Measurements from ENCODE around the gene SEZ6L2. TPM values are rescaled to one million over a fixed set of nuclear protein-coding genes. Genes with fewer than 3 reads are reported as not detected.

Gene SEZ6L2
- total and polyA plus RNA-seq, 2 of the 8 experiments (the other 6 are each of a cell fraction or from before 2014, with no cell fraction given) = 43.5 to 47.7 TPM

DNA sequence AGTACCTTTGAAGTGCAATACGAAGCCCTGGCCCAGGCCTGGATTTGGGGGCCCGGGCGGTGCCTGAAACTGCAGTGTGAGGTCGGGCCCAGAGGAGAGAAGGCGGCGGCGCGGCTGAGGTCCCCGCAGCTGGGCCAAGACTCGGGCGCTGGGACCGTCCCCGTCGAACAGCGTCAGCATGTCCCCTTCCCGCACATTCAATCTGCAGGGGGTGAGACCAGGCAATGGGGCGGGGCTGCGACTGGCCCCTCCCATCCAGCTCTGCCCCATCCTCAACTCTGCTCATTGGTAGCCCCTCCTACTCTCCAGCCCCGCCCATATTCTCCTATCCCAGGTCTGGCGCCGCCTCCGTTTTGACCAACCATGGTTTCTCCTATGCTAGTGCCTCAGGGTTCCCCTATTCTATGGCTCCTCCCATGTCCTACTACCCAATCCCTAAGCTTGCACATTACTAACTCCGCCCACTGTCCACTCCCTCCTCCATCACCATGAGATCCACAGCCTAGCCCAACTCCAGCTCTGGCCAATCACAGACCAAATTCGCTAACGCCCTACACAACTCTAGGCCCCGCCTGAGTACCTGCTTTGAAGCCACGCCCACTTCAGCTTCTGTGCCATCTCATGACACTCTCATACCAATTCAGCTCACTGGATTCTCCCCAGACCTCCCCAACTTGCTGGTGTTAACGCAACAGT, 21.9 kb downstream of the SEZ6L2 start (continued):
- TF ChIP-seq SAP30 (IDR thresholded peaks at IDR 0.05; ENCODE audit: insufficient read depth, insufficient replicate concordance, low read length) (no peak), KDM5A (IDR thresholded peaks at IDR 0.05; ENCODE audit: low read length) (no peak), CEBPB (IDR thresholded peaks at IDR 0.05; ENCODE audit: low read depth, low read length) (no peak), KDM4A (IDR thresholded peaks at IDR 0.05; ENCODE audit: low read depth, low read length, severe bottlenecking) (peak; percentile 53), CTBP2 (IDR thresholded peaks at IDR 0.05; ENCODE audit: borderline replicate concordance, insufficient read depth, insufficient read length, low read length) (no peak), FOSL1 (IDR thresholded peaks at IDR 0.05; ENCODE audit: insufficient read depth, low read depth, low read length) (no peak), EP300 (IDR thresholded peaks at IDR 0.05; ENCODE audit: borderline replicate concordance in 1 of 2, low read depth in 2 of 2, low read length in 2 of 2) (no peak), TAF7 (optimal IDR thresholded peaks at IDR 0.05; ENCODE audit: borderline replicate concordance, low read depth, low read length) (no peak), CBX8 (IDR thresholded peaks at IDR 0.05; ENCODE audit: borderline replicate concordance, low read depth, low read length) (no peak), TCF12 (IDR thresholded peaks at IDR 0.05; ENCODE audit: low read depth, low read length) (no peak), RNF2 (IDR thresholded peaks at IDR 0.05; ENCODE audit: borderline replicate concordance, low read depth, low read length, missing control alignments, poor library complexity, severe bottlenecking) (no peak), SUZ12 (IDR thresholded peaks at IDR 0.05; ENCODE audit: low read length) (no peak), POLR2AphosphoS5 (IDR thresholded peaks at IDR 0.05; ENCODE audit: low read depth, low read length) (peak; percentile 64), HDAC6 (IDR thresholded peaks at IDR 0.05; ENCODE audit: low read depth, low read length) (no peak), USF2 (IDR thresholded peaks at IDR 0.05; ENCODE audit: low read length) (no peak), RXRA (IDR thresholded peaks at IDR 0.05; ENCODE audit: insufficient read depth, low read depth, low read length) (no peak), PHF8 (conservative IDR thresholded peaks at IDR 0.05; ENCODE audit: low read depth, low read length) (no peak), TBP (IDR thresholded peaks at IDR 0.05; ENCODE audit: low read depth, low read length) (no peak; the same call in 1 of the 2 replicates), NANOG (IDR thresholded peaks at IDR 0.05; ENCODE audit: insufficient read depth, low read depth, low read length, poor library complexity, severe bottlenecking) (no peak), MAFK (IDR thresholded peaks at IDR 0.05; ENCODE audit: low read depth, low read length) (no peak), CREB1 (IDR thresholded peaks at IDR 0.05) (peak; percentile 81)
- TF ChIP-seq, protein P1, sequence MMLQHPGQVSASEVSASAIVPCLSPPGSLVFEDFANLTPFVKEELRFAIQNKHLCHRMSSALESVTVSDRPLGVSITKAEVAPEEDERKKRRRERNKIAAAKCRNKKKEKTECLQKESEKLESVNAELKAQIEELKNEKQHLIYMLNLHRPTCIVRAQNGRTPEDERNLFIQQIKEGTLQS (IDR thresholded peaks at IDR 0.05; ENCODE audit: insufficient read depth, low read depth, low read length) = no peak
